Articular chondrocyte of knee joint (primary cell): ENCODE measurements around the gene NAA25. TPM values are rescaled to one million over a fixed set of nuclear protein-coding genes. Genes with fewer than 3 reads are reported as not detected.

Experiments
- small RNA-seq: library from RNA; depleted of rRNA; stranded (forward); fragments of <200 nt; gene quantifications from one replicate; pipeline ENCODE3, GENCODE V24; 2012
- total RNA-seq: library from RNA; depleted of rRNA; stranded (reverse); fragments of >200 nt; gene quantifications from 2 replicates; pipeline ENCODE4 v1.2.3, GENCODE V29; 2012

The NAA25 gene
- total RNA-seq, result 29.4 and 29.7 TPM in 2 replicates

GRCh38 chr12:112108202-112109079, at the start of gene NAA25:
TSS of gene NAA25 (minus strand) at chr12:112108783. CDS start at chr12:112108773, 10 bp downstream.

DNA sequence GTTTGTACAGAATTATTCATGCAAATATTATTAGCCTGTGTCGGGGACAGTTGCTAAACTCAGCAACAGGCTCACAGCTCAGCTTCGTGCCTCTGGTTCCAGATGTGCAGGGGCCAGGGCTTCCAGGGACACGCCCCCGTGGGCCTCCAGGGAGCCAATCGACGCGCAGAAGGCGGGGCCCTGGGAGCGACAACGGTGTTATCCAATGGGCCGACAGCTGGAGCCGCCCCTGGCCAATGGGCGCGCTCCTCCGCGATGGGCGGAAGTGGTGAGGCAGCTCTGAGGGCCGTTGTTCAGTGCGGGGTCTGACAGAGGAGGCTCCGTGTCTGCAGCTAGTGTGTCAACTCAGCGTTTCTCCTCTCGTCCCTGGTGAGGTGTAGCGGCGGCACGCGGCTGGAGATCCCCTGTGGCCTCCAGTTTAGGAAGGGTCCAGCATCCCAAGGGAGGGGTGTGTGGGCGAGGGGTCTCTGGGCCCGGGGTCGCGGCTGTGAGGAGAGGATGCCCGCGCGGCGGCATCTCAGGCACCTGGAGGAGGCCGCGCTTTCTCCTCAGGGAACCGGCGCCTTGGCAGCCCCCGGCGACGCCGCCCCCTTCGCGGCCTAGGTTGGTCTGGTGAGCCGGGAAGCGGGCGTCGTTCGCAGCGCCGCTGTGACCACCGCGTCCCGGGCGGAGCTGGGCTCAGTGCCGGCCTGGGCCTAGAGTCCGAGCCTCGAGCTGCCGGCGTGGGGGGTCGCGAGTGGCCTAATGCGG, 16.8 kb upstream of the NAA25 start, which contains the start of gene TRAFD1:
TSS of gene TRAFD1 (plus strand) at position 311 of the 750 bp plus-strand sequence. CDS start 4,963 bp downstream, outside the sequence.

GRCh38 chr12:112012775-112013600, 95.6 kb downstream of the NAA25 start, which contains the start of the genes ERP29 and TMEM116:
TSS of gene ERP29 (plus strand) at chr12:112013426. CDS start at chr12:112013466, 40 bp downstream.
TSS of gene TMEM116 (minus strand) at chr12:112013165. CDS start at chr12:112005270, 7,895 bp downstream.

Small RNAs within 50 kb of the gene (small RNA-seq; reads per million reads assigned to genes)
- gene AC004024.1 (not detected), gene MIR3657 (not detected), gene RF00019 (not detected)

Other genes with a start within 250 kb of the NAA25 start
- gene TMEM116, start 95.6 kb downstream of the NAA25 start, total RNA-seq, result 11.1 and 16.9 TPM in 2 replicates
- gene ERP29, start 95.4 kb downstream of the NAA25 start, total RNA-seq, result 60.7 and 61.2 TPM in 2 replicates
- 99.2 and 132 TPM in 2 replicates for gene TRAFD1, start 16.8 kb upstream of the NAA25 start, total RNA-seq